Neuronal stem cell (in vitro differentiated cells): ENCODE results near the gene KBTBD4.
A peak's percentile ranks its signal among the peaks of the same experiment; 100 is the strongest.

Source experiments
- DNase-seq: peaks from one replicate; pipeline ENCODE4 v3.0.0-alpha.2; 2013; ENCODE audit warnings: low spot score
- H2AFZ ChIP-seq: one replicate; pipeline ENCODE4 v1.6.1; 2013; ENCODE audit warnings: mild to moderate bottlenecking, low read length, inconsistent platforms
- H2AK5ac ChIP-seq: 2 replicates; pipeline ENCODE4 v1.6.1; 2013; ENCODE audit warnings: low read depth, mild to moderate bottlenecking, inconsistent platforms, low read length, moderate library complexity, mixed read lengths
- H2BK120ac ChIP-seq: 2 replicates; pipeline ENCODE4 v1.6.1; 2013; ENCODE audit warnings: low read depth, mild to moderate bottlenecking, inconsistent platforms, low read length, moderate library complexity, mixed read lengths
- H2BK12ac ChIP-seq: one replicate; pipeline ENCODE4 v1.6.1; 2013; ENCODE audit warnings: low read length, inconsistent platforms
- H2BK15ac ChIP-seq: 2 replicates; pipeline ENCODE4 v1.6.1; 2013; ENCODE audit warnings: mild to moderate bottlenecking, low read length, inconsistent platforms, mixed read lengths
- H2BK5ac ChIP-seq: one replicate; pipeline ENCODE4 v1.6.1; 2013; ENCODE audit warnings: inconsistent platforms, mild to moderate bottlenecking, low read length, moderate library complexity
- H3K14ac ChIP-seq: one replicate; pipeline ENCODE4 v1.6.1; 2013; ENCODE audit warnings: low read length, inconsistent platforms
- H3K18ac ChIP-seq: 2 replicates; pipeline ENCODE4 v1.6.1; 2013; ENCODE audit warnings: low read length, inconsistent platforms
- H3K23ac ChIP-seq: 2 replicates; pipeline ENCODE4 v1.6.1; 2013; ENCODE audit warnings: low read depth, mild to moderate bottlenecking, mixed read lengths, low read length, inconsistent platforms; ENCODE audit not compliant: poor library complexity
- H3K27ac ChIP-seq: replicated peaks from 3 replicates; pipeline ENCODE4 v1.5.1; 2013; ENCODE audit warnings: low read length, inconsistent platforms
- H3K27me3 ChIP-seq, 3 experiments: 2 replicates each; pipeline ENCODE4 v1.6.1; 2013; ENCODE audit warnings: low read length in 3 of 3, mild to moderate bottlenecking in 2 of 3, inconsistent platforms in 1 of 3, low read depth in 1 of 3, mixed read lengths in 1 of 3, moderate library complexity in 1 of 3; ENCODE audit not compliant: control insufficient read depth in 3 of 3, insufficient read depth in 3 of 3
- H3K36me3 ChIP-seq, 2 donors: replicated peaks in 1 of 2; 2 replicates each; pipeline ENCODE4 v1.6.1; 2013; ENCODE audit warnings: low read length in 2 of 2; ENCODE audit not compliant: control insufficient read depth in 2 of 2, insufficient read depth in 2 of 2
- H3K4ac ChIP-seq: 2 replicates; pipeline ENCODE4 v1.6.1; 2013; ENCODE audit warnings: inconsistent platforms, mild to moderate bottlenecking, low read length, moderate library complexity
- H3K4me1 ChIP-seq, 2 donors: 1 replicate in 1 of 2; 2 replicates in 1 of 2; pipeline ENCODE4 v1.6.1; 2013; ENCODE audit warnings: low read length in 2 of 2, low read depth in 1 of 2; ENCODE audit not compliant: control insufficient read depth in 2 of 2, insufficient read depth in 1 of 2
- H3K4me2 ChIP-seq: one replicate; pipeline ENCODE4 v1.6.1; 2013; ENCODE audit warnings: mild to moderate bottlenecking, low read length, inconsistent platforms; ENCODE audit not compliant: insufficient read depth, poor library complexity, severe bottlenecking
- H3K4me3 ChIP-seq, 2 donors: 2 replicates each; pipeline ENCODE4 v1.5.1; 2013; ENCODE audit warnings: low read length in 2 of 2, mild to moderate bottlenecking in 2 of 2, inconsistent platforms in 1 of 2, moderate library complexity in 1 of 2
- H3K79me1 ChIP-seq: one replicate; pipeline ENCODE4 v1.6.1; 2013; ENCODE audit warnings: low read depth, mild to moderate bottlenecking, inconsistent platforms, low read length, moderate library complexity
- H3K9ac ChIP-seq: one replicate; pipeline ENCODE4 v1.6.1; 2013; ENCODE audit warnings: mild to moderate bottlenecking, low read depth, low read length, inconsistent platforms; ENCODE audit not compliant: poor library complexity
- H3K9me3 ChIP-seq, 2 donors: replicated peaks in 1 of 2; 2 replicates each; pipeline versions ENCODE3 to v1.6.1; 2013; ENCODE audit warnings: low read length in 2 of 2, mild to moderate bottlenecking in 2 of 2, inconsistent platforms in 1 of 2, low read depth in 1 of 2, mixed read lengths in 1 of 2, moderate library complexity in 1 of 2; ENCODE audit not compliant: control insufficient read depth in 2 of 2, insufficient read depth in 1 of 2
- H4K8ac ChIP-seq: one replicate; pipeline ENCODE4 v1.6.1; 2013; ENCODE audit warnings: low read depth, mild to moderate bottlenecking, inconsistent platforms, low read length, moderate library complexity
- H4K91ac ChIP-seq: one replicate; pipeline ENCODE4 v1.6.1; 2013; ENCODE audit warnings: low read length, low read depth, mild to moderate bottlenecking, inconsistent platforms; ENCODE audit not compliant: poor library complexity
- WGBS, 2 donors: extraction: QIAGEN DNeasy Blood & Tissue Kit; methylation state at CpG; one replicate each; pipeline ENCODE4 v1.1.7; 2013; ENCODE audit warnings: missing lambda C conversion rate in 2 of 2, mixed read lengths in 1 of 2; ENCODE audit not compliant: insufficient read length in 2 of 2, insufficient replicate concordance in 1 of 2; ENCODE audit errors: extremely low coverage in 2 of 2; 5-methylcytosine and 5-hydroxymethylcytosine counted together

KBTBD4 gene

DNA sequence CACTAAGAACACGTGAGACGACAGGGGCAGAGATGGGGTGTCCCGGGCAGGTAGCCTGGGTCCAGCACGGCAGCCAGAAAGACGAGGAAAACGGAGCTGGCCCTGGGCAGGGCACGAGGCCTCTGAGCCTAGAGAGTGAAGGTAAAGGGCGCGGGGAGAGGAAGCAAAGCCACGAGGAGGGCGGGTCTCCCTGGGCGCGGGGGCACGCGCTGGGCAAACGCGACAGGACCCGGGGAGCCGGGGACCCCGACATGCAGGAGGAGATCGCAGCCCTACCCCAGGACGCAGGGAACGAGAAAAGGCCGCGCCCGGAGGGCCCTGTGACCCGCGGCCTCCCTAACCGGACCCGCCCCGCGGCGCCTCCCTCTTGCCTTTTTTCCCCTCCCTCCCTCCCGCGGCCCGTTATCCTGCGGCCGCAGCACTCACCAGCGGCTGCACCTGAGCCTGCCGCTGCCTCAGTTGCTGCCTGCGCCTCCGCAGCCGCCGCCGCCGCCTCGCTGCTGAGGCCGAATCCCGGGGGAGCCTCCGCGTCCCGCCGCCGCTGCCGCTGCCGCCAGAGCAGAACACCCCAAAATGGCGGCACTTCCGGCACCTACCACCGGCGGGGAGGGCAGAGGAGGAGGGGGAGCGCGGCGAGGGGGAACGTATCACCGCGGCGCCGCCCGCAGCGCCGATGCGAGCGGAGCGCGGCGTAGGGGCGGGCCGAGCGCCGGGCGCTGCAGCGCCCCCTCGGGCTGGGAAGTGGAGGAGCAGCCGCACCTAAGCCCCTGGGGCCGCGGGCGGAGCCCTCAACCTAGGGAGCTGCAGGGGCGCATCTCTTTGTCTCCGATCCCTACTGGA lies 26.0 kb downstream of the KBTBD4 start, which contains the start of gene CELF1:
TSS of gene CELF1 (minus strand) at position 567 of the 840 bp plus-strand sequence. CDS start 53,609 bp downstream, outside the sequence.
- Histone ChIP-seq H3K4me2 (peak within 1 kb of the TSS; percentile 90), H4K8ac (no peak within 1 kb of the TSS), H2BK15ac (peak within 1 kb of the TSS; percentile 59), H3K18ac (peak within 1 kb of the TSS; percentile 99), H3K27me3 (no peaks in the 10 kb centered on the region), H3K4me3 (peak within 1 kb of the TSS; percentile 87 to 98), H3K4me1 (peaks cover 4 to 14% of the 10 kb centered on the region in 2 donors), H2AK5ac (peak within 1 kb of the TSS; percentile 97), H3K14ac (peak within 1 kb of the TSS; percentile 65), H2BK120ac (no peak within 1 kb of the TSS), H3K79me1 (peaks cover 5% of the 10 kb centered on the region), H3K9me3 (no peaks in the 10 kb centered on the region), H3K27ac (peak within 1 kb of the TSS; percentile 63), H2BK5ac (peak within 1 kb of the TSS; percentile 98), H2BK12ac (no peak within 1 kb of the TSS), H3K9ac (peak within 1 kb of the TSS; percentile 99), H3K23ac (peak within 1 kb of the TSS; percentile 98), H4K91ac (no peak within 1 kb of the TSS), H2AFZ (peak within 1 kb of the TSS; percentile 94), H3K36me3 (peaks cover 0 to 35% of the 10 kb centered on the region in 2 donors), H3K4ac (no peak within 1 kb of the TSS)
- peak; percentile 91 for DNase-seq
- WGBS, 2 donors, result no CpG with 5 or more reads among the region's 89 CpGs

DNA sequence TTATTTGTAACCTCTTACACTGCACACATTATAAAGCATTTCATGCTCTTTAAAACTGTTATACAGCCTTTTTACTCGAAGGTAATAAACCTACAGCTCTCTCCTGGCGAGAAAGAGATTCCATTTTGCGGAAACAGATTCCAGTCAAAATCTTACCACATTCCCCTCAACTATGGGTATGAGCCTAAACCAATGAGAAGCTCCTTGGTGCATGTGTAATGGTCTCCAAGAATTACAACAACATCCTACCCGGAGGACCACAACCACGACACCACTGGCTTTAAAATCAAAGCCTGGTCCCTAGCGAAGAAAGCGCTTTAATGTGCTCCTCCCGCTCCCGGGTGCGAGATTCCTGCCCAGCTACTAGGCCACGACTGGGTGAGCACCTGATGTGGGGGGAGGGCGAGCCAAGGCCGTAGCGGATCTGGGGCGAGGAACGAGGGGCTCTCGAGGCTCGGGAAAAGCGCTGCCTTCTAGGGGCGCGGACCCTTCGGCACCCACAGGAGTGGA lies 26.7 kb downstream of the KBTBD4 start:
- DNase-seq, result no peak
- H2BK5ac ChIP-seq, result peak overlapping the region; percentile 98
- H3K27ac ChIP-seq, result peak overlapping the region; percentile 63
- peak overlapping the region; percentile 90 for H3K4me2 ChIP-seq
- H3K4ac ChIP-seq, result no peak overlapping the region
- no peaks in the 10 kb centered on the region for H3K27me3 ChIP-seq
- peak overlapping the region; percentile 65 for H3K14ac ChIP-seq
- H3K36me3 ChIP-seq, result peaks cover 0 to 42% of the 10 kb centered on the region in 2 donors
- H2BK120ac ChIP-seq, result no peak overlapping the region
- H2AFZ ChIP-seq, result peak overlapping the region; percentile 94
- no CpG with 5 or more reads among the region's 22 CpGs for WGBS, 2 donors
- H3K4me3 ChIP-seq, result peak overlapping the region; percentile 87 to 98
- H2BK15ac ChIP-seq, result peak overlapping the region; percentile 40
- peak overlapping the region; percentile 99 for H3K9ac ChIP-seq
- peak overlapping the region; percentile 99 for H3K18ac ChIP-seq
- no peak overlapping the region for H2BK12ac ChIP-seq
- peaks cover 4 to 14% of the 10 kb centered on the region in 2 donors for H3K4me1 ChIP-seq
- H3K9me3 ChIP-seq, result no peaks in the 10 kb centered on the region
- no peak overlapping the region for H4K8ac ChIP-seq
- peak overlapping the region; percentile 97 for H2AK5ac ChIP-seq
- H3K79me1 ChIP-seq, result peaks cover 5% of the 10 kb centered on the region
- H3K23ac ChIP-seq, result peak overlapping the region; percentile 29
- no peak overlapping the region for H4K91ac ChIP-seq

- no peak overlapping the region for H3K9ac ChIP-seq
- H3K27ac ChIP-seq, result no peak overlapping the region
- H3K23ac ChIP-seq, result no peak overlapping the region
- H2BK15ac ChIP-seq, result no peak overlapping the region
- H3K27me3 ChIP-seq, result no peaks in the 10 kb centered on the region
- H2AK5ac ChIP-seq, result no peak overlapping the region
- no peak overlapping the region for H3K18ac ChIP-seq
- H3K4me2 ChIP-seq, result no peak overlapping the region
- H3K4ac ChIP-seq, result no peak overlapping the region
- peaks cover 8% of the 10 kb centered on the region for H3K79me1 ChIP-seq
- peak overlapping the region in 1 of 2 donors; percentile 98 for H3K4me3 ChIP-seq
- no peaks in the 10 kb centered on the region for H3K9me3 ChIP-seq
- H3K36me3 ChIP-seq, result peaks cover 0 to 50% of the 10 kb centered on the region in 2 donors
- no peak overlapping the region for H2BK5ac ChIP-seq
- no peak overlapping the region for H2AFZ ChIP-seq
- no peak for DNase-seq
- H2BK12ac ChIP-seq, result no peak overlapping the region
- H3K14ac ChIP-seq, result no peak overlapping the region
- no peak overlapping the region for H2BK120ac ChIP-seq
- H3K4me1 ChIP-seq, result peaks cover 4 to 14% of the 10 kb centered on the region in 2 donors
- no peak overlapping the region for H4K91ac ChIP-seq
- H4K8ac ChIP-seq, result no peak overlapping the region
Observed at GRCh38 chr11:47551086-47551485, 27.7 kb downstream of the KBTBD4 start.

GRCh38 chr11:47550288-47551047 lies 28.3 kb downstream of the KBTBD4 start:
- no peak overlapping the region for H3K4me3 ChIP-seq
- H2AK5ac ChIP-seq, result no peak overlapping the region
- no CpG with 5 or more reads among the region's 10 CpGs for WGBS, 2 donors

More at GRCh38 chr11:47550288-47551047, 28.3 kb downstream of the KBTBD4 start:
- Histone ChIP-seq H3K14ac (no peak overlapping the region), H3K4me2 (no peak overlapping the region), H3K79me1 (peaks cover 8% of the 10 kb centered on the region), H2AFZ (no peak overlapping the region), H3K9ac (no peak overlapping the region), H4K91ac (no peak overlapping the region), H3K27ac (no peak overlapping the region), H4K8ac (no peak overlapping the region), H3K4me1 (peaks cover 4 to 14% of the 10 kb centered on the region in 2 donors), H3K23ac (no peak overlapping the region), H2BK120ac (no peak overlapping the region), H3K36me3 (peaks cover 0 to 52% of the 10 kb centered on the region in 2 donors), H3K9me3 (no peaks in the 10 kb centered on the region), H2BK15ac (no peak overlapping the region), H3K18ac (no peak overlapping the region), H2BK12ac (no peak overlapping the region), H3K27me3 (no peaks in the 10 kb centered on the region), H3K4ac (no peak overlapping the region), H2BK5ac (no peak overlapping the region)
- DNase-seq, result no peak
